ENCODE data around the gene WWTR1. TPM values are rescaled to one million over a fixed set of nuclear protein-coding genes. Genes with fewer than 3 reads are reported as not detected.

WWTR1 gene
- total RNA-seq, 1 experiment from 2014 or later: 24.4 TPM

- Histone ChIP-seq H3K23me2 (ENCODE audit: insufficient read length, low read depth, low read length, poor library complexity, severe bottlenecking) (no peaks in the 10 kb centered on the region), H3K56ac (ENCODE audit: insufficient read length, low read depth, low read length) (no peak overlapping the region), H3K27ac (ENCODE audit: insufficient read length, low read depth, low read length) (no peak overlapping the region), H3K79me2 (ENCODE audit: insufficient read depth, low read length) (peaks cover 6% of the 10 kb centered on the region; the same call in 1 of the 2 replicates), H3K27me3 (ENCODE audit: insufficient read depth, low read length) (no peaks in the 10 kb centered on the region), H2BK5ac (ENCODE audit: insufficient read length, low read length) (no peak overlapping the region), H4K8ac (replicated peaks; ENCODE audit: insufficient read length, low read depth, low read length) (no peak overlapping the region), H2BK15ac (ENCODE audit: low read depth, low read length) (no peak overlapping the region), H3K79me1 (ENCODE audit: insufficient read depth, low read depth, low read length, poor library complexity, severe bottlenecking) (peaks cover 9% of the 10 kb centered on the region), H3K18ac (ENCODE audit: insufficient read length, low read depth, low read length) (no peak overlapping the region), H3K9ac (ENCODE audit: extremely low read depth, insufficient read length, low read length) (no peak overlapping the region), H2AK5ac (ENCODE audit: insufficient read length, low read length) (no peak overlapping the region), H3T11ph (ENCODE audit: low read length) (no peak overlapping the region), H2BK20ac (ENCODE audit: low read depth, low read length, poor library complexity, severe bottlenecking) (no peak overlapping the region), H2BK120ac (ENCODE audit: low read depth, low read length, poor library complexity, severe bottlenecking) (no peak overlapping the region), H3K4me1 (ENCODE audit: insufficient read depth, low read length) (no peaks in the 10 kb centered on the region), H2AFZ (ENCODE audit: low read length) (no peak overlapping the region), H3K4me2 (ENCODE audit: insufficient read depth, insufficient read length, low read length) (no peak overlapping the region), H4K5ac (ENCODE audit: insufficient read length, low read depth, low read length) (no peak overlapping the region), H3K4ac (ENCODE audit: low read depth, low read length) (no peak overlapping the region), H3K9me3 (ENCODE audit: control insufficient read depth, low read depth, low read length) (no peaks in the 10 kb centered on the region), H2BK12ac (ENCODE audit: insufficient read length, low read depth, low read length) (no peak overlapping the region), H4K20me1 (ENCODE audit: control insufficient read depth, insufficient read depth, insufficient read length) (no peaks in the 10 kb centered on the region), H4K91ac (ENCODE audit: insufficient read length, low read depth, low read length) (no peak overlapping the region), H3K23ac (ENCODE audit: insufficient read length, low read depth, low read length) (no peak overlapping the region), H3K14ac (ENCODE audit: insufficient read depth, low read length) (no peak overlapping the region)
- Mint-ChIP-seq H3K36me3 (ENCODE audit: insufficient read depth in 1 of 3, low read depth in 3 of 3) (peaks cover 12 to 38% (median 14%) of the 10 kb centered on the region in 3 experiments; a peak in 6 of 7 replicates), H3K27me3 (ENCODE audit: low read depth) (no peaks in the 10 kb centered on the region), H3K4me1 (peaks cover 2 to 24% of the 10 kb centered on the region in 2 experiments; a peak in 2 of 4 replicates), H3K27ac (no peak overlapping the region), H3K4me3 (no peak overlapping the region), H3K9me3 (no peaks in the 10 kb centered on the region)
- TF ChIP-seq, protein P1, sequence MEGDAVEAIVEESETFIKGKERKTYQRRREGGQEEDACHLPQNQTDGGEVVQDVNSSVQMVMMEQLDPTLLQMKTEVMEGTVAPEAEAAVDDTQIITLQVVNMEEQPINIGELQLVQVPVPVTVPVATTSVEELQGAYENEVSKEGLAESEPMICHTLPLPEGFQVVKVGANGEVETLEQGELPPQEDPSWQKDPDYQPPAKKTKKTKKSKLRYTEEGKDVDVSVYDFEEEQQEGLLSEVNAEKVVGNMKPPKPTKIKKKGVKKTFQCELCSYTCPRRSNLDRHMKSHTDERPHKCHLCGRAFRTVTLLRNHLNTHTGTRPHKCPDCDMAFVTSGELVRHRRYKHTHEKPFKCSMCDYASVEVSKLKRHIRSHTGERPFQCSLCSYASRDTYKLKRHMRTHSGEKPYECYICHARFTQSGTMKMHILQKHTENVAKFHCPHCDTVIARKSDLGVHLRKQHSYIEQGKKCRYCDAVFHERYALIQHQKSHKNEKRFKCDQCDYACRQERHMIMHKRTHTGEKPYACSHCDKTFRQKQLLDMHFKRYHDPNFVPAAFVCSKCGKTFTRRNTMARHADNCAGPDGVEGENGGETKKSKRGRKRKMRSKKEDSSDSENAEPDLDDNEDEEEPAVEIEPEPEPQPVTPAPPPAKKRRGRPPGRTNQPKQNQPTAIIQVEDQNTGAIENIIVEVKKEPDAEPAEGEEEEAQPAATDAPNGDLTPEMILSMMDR (conservative IDR thresholded peaks at IDR 0.05): no peak
- no peak for DNase-seq
- no CpG with 5 or more reads among the region's 4 CpGs for WGBS (ENCODE audit: extremely low coverage, insufficient read length, low lambda C conversion rate)
Observed at GRCh38 chr3:149647285-149647684, 10.5 kb downstream of the WWTR1 start.
